ENCODE results near the gene PIGBOS1. TPM values are rescaled to one million over a fixed set of nuclear protein-coding genes. Genes with fewer than 3 reads are reported as not detected.
A peak's percentile ranks its signal among the peaks of the same experiment; 100 is the strongest.
"Not testable (repeated sequence)": the region's sequence is repeated elsewhere in the genome, so short reads cannot be mapped to it uniquely, and the experiment has no call there.

The PIGBOS1 gene
- total RNA-seq, 4 donors from 2014 or later, result 8.2 to 13.8 (median 11.4) TPM

DNA sequence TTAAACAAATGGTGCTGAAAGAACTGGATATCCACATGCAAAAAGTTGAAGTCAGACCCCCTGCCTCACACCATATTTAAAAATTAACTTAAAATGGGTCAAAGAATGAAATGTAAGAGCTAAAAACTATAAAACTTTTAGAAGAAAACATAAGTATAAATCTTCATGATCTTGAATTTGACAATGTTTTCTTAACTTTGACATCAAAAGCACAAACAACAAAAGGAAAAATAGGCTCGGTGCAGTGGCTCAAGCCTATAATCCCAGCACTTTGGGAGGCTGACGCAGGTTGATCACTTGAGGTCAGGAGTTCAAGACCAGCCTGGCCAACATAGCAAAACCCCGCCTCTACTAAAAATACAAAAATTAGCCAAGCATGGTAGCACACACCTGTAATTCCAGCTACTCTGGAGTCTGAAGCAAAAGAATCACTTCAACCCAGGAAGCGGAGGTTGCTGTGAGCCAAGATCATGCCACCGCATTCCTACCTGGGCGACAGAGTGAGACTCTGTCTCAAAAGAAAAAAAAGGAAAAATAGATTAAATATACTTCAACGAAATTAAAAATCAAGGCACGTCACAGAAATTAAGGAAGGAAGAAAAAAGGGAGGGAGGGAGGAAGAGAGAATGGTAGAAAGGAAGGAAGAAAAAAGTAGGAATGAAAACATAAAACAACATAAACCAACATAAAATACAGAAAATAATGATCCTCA, 30.8 kb downstream of the PIGBOS1 start:
- ATAC-seq (ENCODE audit: low FRiP score) (no peak), DNase-seq (ENCODE audit: low spot score) (no peak)
- TF ChIP-seq CTCF (IDR thresholded peaks at IDR 0.05), result no peak

DNA sequence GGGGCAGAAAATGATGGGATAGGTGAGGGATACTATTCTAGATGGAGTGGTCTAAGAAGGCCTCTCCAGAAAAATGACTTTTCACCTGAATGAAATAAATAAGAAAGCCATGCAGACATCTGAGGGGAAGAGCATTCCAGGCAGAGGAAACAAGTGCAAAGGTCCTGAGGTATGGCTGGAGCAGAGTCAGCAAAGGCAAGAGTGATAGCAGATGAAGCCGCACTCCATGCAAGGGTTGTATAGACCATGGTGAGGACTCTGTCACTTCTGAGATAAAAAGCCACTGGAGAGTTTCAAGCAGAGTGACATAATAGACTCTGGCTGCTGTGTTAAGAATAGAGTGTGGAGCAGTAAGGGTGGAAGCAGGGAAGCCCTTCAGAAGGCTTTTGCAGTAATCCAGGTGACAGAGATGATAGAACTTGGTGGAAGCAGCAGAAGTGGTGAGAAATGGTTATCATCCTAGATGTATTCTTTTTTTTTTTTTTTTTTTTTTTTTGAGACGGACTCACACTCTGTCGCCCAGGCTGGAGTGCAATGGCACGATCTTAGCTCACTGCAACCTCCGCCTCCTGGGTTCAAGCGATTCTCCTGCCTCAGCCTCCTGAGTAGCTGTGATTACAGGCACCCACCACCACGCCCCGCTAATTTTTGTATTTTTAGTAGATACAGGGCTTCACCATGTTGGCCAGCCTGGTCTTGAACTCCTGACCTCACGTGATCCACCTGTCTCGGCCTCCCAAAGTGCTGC, 32.3 kb downstream of the PIGBOS1 start:
- ATAC-seq (ENCODE audit: low FRiP score); DNase-seq (ENCODE audit: low spot score): not testable (repeated sequence)

DNA sequence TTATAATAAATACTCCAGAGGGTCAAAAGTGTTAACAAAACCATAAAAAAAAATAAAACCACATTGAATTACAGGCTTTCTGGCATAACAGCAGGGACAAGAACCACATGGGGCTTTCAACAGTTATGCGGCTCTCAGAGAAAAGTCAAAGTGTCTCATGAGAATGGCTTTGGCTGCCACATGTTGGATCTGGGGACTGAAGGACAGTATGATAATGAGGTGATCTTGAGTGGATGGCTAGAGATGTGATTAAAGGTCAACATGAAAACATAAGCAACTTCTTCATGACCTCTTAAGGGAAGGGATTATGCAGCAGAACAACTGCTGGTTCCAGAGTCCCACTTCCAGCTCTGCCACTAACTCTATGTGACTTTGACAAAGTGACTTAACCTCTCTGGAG, 34.5 kb downstream of the PIGBOS1 start:
- no peak for DNase-seq (ENCODE audit: low spot score)

GRCh38 chr15:55283379-55284147, 35.4 kb downstream of the PIGBOS1 start:
- no peak for ATAC-seq (ENCODE audit: low FRiP score)
- no peak for TF ChIP-seq CTCF (IDR thresholded peaks at IDR 0.05)
- no peak for DNase-seq (ENCODE audit: low spot score)

More for the DNA sequence above, 34.5 kb downstream of the PIGBOS1 start:
- TF ChIP-seq CTCF (IDR thresholded peaks at IDR 0.05), result no peak
- ATAC-seq (ENCODE audit: low FRiP score), result no peak

DNA sequence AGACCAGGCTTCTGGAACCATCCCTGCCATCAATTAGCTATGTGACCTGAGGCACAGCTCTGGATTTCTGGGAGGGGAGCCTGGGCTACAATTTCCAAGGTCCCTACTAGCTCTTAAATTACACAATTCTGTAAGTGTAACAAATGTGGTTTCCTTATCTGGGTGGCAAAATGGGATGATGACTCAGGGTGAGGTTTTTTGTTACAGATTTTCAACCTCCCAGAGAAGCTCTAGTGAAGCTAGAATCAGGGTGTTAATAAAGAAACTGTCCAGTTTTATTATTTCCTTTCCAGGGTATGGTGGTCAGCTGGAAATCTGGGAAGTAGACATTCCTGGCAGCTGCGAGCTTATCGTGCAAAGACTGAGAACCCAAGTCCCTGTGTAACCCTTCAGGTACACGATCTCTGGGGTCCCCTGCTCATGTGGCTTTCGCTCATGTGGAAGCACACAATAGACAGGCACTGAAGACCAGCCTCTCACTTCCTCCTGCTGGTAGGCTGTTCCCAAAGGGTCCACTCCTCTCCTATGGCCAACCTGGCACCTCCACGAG, 36.6 kb downstream of the PIGBOS1 start:
- ATAC-seq (ENCODE audit: low FRiP score), result peak; percentile 68
- TF ChIP-seq CTCF (IDR thresholded peaks at IDR 0.05), result no peak

GRCh38 chr15:55281517-55282228, 37.2 kb downstream of the PIGBOS1 start:
- ATAC-seq (ENCODE audit: low FRiP score) (no peak), DNase-seq (ENCODE audit: low spot score) (no peak)
- TF ChIP-seq CTCF (IDR thresholded peaks at IDR 0.05), result no peak

More for the DNA sequence above, 36.6 kb downstream of the PIGBOS1 start:
- no peak for DNase-seq (ENCODE audit: low spot score)

DNA sequence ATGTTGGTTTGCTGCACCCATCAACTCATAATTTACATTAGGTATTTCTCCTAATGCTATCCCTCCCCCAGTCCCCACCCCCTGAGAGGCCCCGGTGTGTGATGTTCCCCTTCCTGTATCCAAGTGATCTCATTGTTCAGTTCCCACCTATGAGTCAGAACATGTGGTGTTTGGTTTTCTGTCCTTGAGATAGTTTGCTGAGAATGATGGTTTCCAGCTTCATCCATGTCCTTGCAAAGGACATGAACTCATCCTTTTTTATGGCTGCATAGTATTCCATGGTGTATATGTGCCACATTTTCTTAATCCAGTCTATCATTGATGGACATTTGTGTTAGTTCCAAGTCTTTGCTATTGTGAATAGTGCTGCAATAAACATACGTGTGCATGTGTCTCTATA, 38.3 kb downstream of the PIGBOS1 start:
- not testable (repeated sequence) for DNase-seq (ENCODE audit: low spot score); ATAC-seq (ENCODE audit: low FRiP score)

Measured in omental fat pad (tissue), 4 donors.